Activated CD8-positive, alpha-beta memory T cell treated with anti-CD3 and anti-CD28 coated beads for 1 hour (primary cell): ENCODE data around the gene SLC1A4.
"Not testable (repeated sequence)": the region's sequence is repeated elsewhere in the genome, so short reads cannot be mapped to it uniquely, and the experiment has no call there.

Experiments used
- DNase-seq, 2 donors: peaks; one replicate each; pipeline ENCODE4 v3.0.0-alpha.2; 2020; ENCODE audit warnings: low read depth in 1 of 2; ENCODE audit errors: extremely low read depth in 1 of 2

Gene SLC1A4

GRCh38 chr2:64963719-64964118 lies 25.5 kb upstream of the SLC1A4 start:
- no peak for DNase-seq

GRCh38 chr2:64966017-64966416 lies 23.2 kb upstream of the SLC1A4 start:
- DNase-seq: no peak

- DNase-seq: no peak
Measured at GRCh38 chr2:64966839-64967238, 22.4 kb upstream of the SLC1A4 start.

GRCh38 chr2:64967601-64968000 lies 21.6 kb upstream of the SLC1A4 start:
- DNase-seq: no peak

- DNase-seq: not testable (repeated sequence)
Measured at GRCh38 chr2:64969086-64969485, 20.1 kb upstream of the SLC1A4 start.

GRCh38 chr2:64970495-64970894 lies 18.7 kb upstream of the SLC1A4 start:
- no peak for DNase-seq

- no peak for DNase-seq
Measured at GRCh38 chr2:64972426-64972825, 16.8 kb upstream of the SLC1A4 start.

- DNase-seq: no peak
Measured at GRCh38 chr2:64972876-64973275, 16.3 kb upstream of the SLC1A4 start.

GRCh38 chr2:64975232-64975821 lies 13.9 kb upstream of the SLC1A4 start:
- no peak for DNase-seq

GRCh38 chr2:64976276-64976675 lies 12.9 kb upstream of the SLC1A4 start:
- no peak for DNase-seq

- no peak for DNase-seq
Measured at GRCh38 chr2:64978514-64979268, 10.5 kb upstream of the SLC1A4 start.

GRCh38 chr2:64979744-64980143 lies 9.5 kb upstream of the SLC1A4 start:
- DNase-seq: no peak

GRCh38 chr2:64980183-64980582 lies 9.0 kb upstream of the SLC1A4 start:
- no peak for DNase-seq

- no peak for DNase-seq
Measured at GRCh38 chr2:64982311-64982857, 6.8 kb upstream of the SLC1A4 start.

- no peak for DNase-seq
Measured at GRCh38 chr2:64982932-64983331, 6.3 kb upstream of the SLC1A4 start.

- no peak for DNase-seq
Measured at GRCh38 chr2:64985447-64985846, 3.8 kb upstream of the SLC1A4 start.

- DNase-seq: no peak
Measured at GRCh38 chr2:64987001-64987955, 1.9 kb upstream of the SLC1A4 start.

GRCh38 chr2:64987956-64988419 lies 1.2 kb upstream of the SLC1A4 start:
- DNase-seq: no peak

- peak; percentile 14 to 15 for DNase-seq
Measured at GRCh38 chr2:64988420-64989125, 626 bp upstream of the SLC1A4 start.

GRCh38 chr2:64989982-64990614 lies 899 bp downstream of the SLC1A4 start:
- DNase-seq: no peak
